Sigmoid colon (tissue), 7 donors: Measurements from ENCODE around the gene TMEM37. TPM values are rescaled to one million over a fixed set of nuclear protein-coding genes. Genes with fewer than 3 reads are reported as not detected.

Source experiments
- DNase-seq: peaks from one replicate; pipeline ENCODE4 v3.0.0-alpha.2; 2019
- H3K27ac ChIP-seq, 4 donors: fragments of 200-600 bp; sonication (generic); one replicate each; pipeline ENCODE4 v1.5.1; 2016 to 2019; ENCODE audit warnings: mild to moderate bottlenecking in 1 of 4
- H3K27me3 ChIP-seq, 3 donors: fragments of 200-600 bp; sonication (generic); one replicate each; pipeline ENCODE4 v1.5.1; 2019; ENCODE audit warnings: mild to moderate bottlenecking in 1 of 3
- H3K36me3 ChIP-seq, 4 donors: fragments of 200-600 bp; sonication (generic); one replicate each; pipeline ENCODE4 v1.5.1; 2016 to 2019
- H3K4me1 ChIP-seq, 4 donors: fragments of 200-600 bp; sonication (generic); one replicate each; pipeline ENCODE4 v1.5.1; 2017 to 2019
- H3K4me3 ChIP-seq, 4 donors: fragments of 200-600 bp; sonication (generic); one replicate each; pipeline ENCODE4 v1.5.1; 2017 to 2019; ENCODE audit warnings: mild to moderate bottlenecking in 2 of 4, moderate library complexity in 1 of 4
- H3K9me3 ChIP-seq, 4 donors: fragments of 200-600 bp in 3 of 4; sonication (generic) in 3 of 4; one replicate each; pipeline versions ENCODE4 v1.5.1 to v1.6.1; 2013 to 2019
- EP300 ChIP-seq, 4 donors: sonication (generic); formaldehyde crosslinking; IDR thresholded peaks; one replicate each; pipeline ENCODE4 v1.6.1; 2017; ENCODE audit warnings: antibody characterized with exemption in 4 of 4
- POLR2A ChIP-seq, 2 donors: fragments of 450-650 bp; IDR thresholded peaks; one replicate each; pipeline ENCODE4 v1.6.1; 2016; ENCODE audit warnings: antibody characterized with exemption in 2 of 2, mild to moderate bottlenecking in 2 of 2, moderate library complexity in 2 of 2
- POLR2AphosphoS5 ChIP-seq, 4 donors: sonication (generic); formaldehyde crosslinking; IDR thresholded peaks; one replicate each; pipeline ENCODE4 v1.6.1; 2017; ENCODE audit warnings: antibody characterized with exemption in 4 of 4
- WGBS, 2 donors: extraction: QIAGEN DNeasy Blood & Tissue Kit; methylation state at CpG; one replicate each; pipeline ENCODE4 v1.1.7; 2013; 5-methylcytosine and 5-hydroxymethylcytosine counted together
- intact Hi-C: fragments of 100-400 bp; cut with DNase I; formaldehyde crosslinking; loops from one replicate; pipeline ENCODE4 v1.15.1; 2023
- polyA plus RNA-seq, 3 donors: library from polyadenylated mRNA; stranded (reverse); fragments of 200-250 nt; gene quantifications; one replicate each; pipeline ENCODE4 v1.2.3, GENCODE V29; 2013
- total RNA-seq, 4 donors: library from RNA; depleted of rRNA; stranded (reverse); fragments of >200 nt; gene quantifications; one replicate each; pipeline ENCODE4 v1.1.0, GENCODE V29; 2016
- TF ChIP-seq, protein P1 (sequence below), 4 experiments: fragments of 450-650 bp in 3 of 4; fragments of 200-600 bp in 1 of 4; IDR thresholded peaks; one replicate each; pipeline ENCODE4 v1.5.1; 2016 to 2019; ENCODE audit warnings: antibody characterized with exemption in 4 of 4, mild to moderate bottlenecking in 3 of 4, moderate library complexity in 2 of 4
- donor health status: healthy with polysubstance abuse.
- donor health status: Bipolar disorder and iron deficiency.
- donor health status: healthy.

Gene TMEM37
- total and polyA plus RNA-seq, 7 donors, result 0.55 to 96.9 (median 6.1) TPM

DNA sequence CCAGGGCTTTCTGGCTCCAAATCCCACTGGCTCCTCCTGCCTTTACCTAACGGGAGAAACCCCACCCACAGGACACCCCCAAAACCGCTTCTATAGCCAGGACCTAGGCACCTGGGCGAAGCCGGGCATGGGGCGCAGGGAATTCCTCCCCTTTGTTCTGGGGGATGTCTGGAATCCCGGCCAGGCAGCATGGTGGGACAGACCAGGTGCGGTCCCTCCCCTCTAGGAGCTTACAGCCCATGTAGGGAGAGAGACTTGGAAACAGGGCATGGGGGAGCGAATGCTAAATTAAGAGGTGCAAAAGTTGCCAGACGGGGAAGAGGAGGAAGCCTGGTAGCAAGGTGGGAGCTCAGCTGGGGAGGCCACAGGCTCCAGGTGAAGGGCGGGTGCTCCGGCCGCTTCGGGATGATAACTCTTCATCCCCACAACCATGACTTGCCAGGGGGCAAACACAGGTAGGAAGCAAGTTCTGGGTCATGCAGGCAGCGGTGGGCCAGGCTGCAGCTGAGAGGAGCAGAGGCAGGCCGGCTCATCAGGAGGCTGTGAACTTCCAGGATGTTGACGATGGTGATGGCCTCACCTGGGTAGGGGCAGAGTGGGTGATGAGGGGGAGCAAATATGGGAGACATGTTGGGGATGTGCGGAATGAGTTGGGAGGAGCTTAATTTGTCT lies 1.3 kb downstream of the TMEM37 start:
- 93 to 94% methylated on average over 17 of the region's 17 CpGs for WGBS, 2 donors
- H3K4me3 ChIP-seq, result peak overlapping the region in 3 of 4 donors; percentile 45 to 60 (median 58)
- peaks cover 0 to 4% (median 0%) of the 10 kb centered on the region in 3 donors for H3K27me3 ChIP-seq
- DNase-seq, result no peak
- no peaks in the 10 kb centered on the region for H3K9me3 ChIP-seq
- no peak for TF ChIP-seq EP300 (IDR thresholded peaks at IDR 0.05)
- TF ChIP-seq, protein P1, sequence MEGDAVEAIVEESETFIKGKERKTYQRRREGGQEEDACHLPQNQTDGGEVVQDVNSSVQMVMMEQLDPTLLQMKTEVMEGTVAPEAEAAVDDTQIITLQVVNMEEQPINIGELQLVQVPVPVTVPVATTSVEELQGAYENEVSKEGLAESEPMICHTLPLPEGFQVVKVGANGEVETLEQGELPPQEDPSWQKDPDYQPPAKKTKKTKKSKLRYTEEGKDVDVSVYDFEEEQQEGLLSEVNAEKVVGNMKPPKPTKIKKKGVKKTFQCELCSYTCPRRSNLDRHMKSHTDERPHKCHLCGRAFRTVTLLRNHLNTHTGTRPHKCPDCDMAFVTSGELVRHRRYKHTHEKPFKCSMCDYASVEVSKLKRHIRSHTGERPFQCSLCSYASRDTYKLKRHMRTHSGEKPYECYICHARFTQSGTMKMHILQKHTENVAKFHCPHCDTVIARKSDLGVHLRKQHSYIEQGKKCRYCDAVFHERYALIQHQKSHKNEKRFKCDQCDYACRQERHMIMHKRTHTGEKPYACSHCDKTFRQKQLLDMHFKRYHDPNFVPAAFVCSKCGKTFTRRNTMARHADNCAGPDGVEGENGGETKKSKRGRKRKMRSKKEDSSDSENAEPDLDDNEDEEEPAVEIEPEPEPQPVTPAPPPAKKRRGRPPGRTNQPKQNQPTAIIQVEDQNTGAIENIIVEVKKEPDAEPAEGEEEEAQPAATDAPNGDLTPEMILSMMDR (IDR thresholded peaks at IDR 0.05), result no peak
- no peak for TF ChIP-seq POLR2A (IDR thresholded peaks at IDR 0.05)
- no peak for TF ChIP-seq POLR2AphosphoS5 (IDR thresholded peaks at IDR 0.05)
- intact Hi-C loops, result no loop called here
- H3K4me1 ChIP-seq, result peaks cover 0 to 20% (median 13%) of the 10 kb centered on the region in 4 donors
- no peak overlapping the region for H3K27ac ChIP-seq
- no peaks in the 10 kb centered on the region for H3K36me3 ChIP-seq

DNA sequence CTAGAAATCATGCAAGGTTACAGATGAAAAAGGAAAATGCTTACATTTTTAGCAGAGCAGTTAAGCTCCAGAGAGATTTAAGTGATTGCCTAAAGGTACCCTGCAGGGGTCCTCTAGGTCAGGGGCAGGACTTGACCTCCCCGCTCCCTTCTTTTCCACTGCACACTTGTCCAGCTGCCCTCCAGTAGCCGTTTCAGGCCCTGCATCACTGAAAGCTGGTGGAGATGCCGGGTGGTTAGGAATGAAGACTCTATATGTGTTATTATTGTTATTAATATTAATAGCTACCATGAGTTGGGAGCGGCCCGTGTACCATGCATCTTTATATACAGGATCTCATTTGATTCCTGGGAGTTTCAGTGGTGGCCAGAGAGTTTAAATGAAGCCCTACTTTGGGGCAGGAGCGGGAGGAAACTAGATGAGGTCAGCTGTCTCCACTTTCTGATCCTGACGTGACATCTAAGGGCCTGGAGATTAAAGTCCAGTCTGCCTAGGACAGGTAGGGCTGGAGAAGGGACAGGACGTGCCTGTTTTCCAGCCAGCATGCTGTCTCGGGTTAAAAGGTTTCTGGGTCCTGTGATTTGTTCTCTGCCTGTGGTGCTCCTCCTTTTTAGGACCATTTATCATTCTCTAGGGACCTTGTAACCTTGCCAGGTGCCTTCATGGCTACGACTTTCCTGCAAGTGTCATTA lies 2.1 kb downstream of the TMEM37 start:
- H3K36me3 ChIP-seq, result no peaks in the 10 kb centered on the region
- H3K4me3 ChIP-seq, result no peak overlapping the region
- H3K9me3 ChIP-seq, result no peaks in the 10 kb centered on the region
- DNase-seq, result no peak
- intact Hi-C loops, result no loop called here
- no peak overlapping the region for H3K27ac ChIP-seq
- H3K27me3 ChIP-seq, result peaks cover 0 to 4% (median 0%) of the 10 kb centered on the region in 3 donors
- peaks cover 0 to 20% (median 13%) of the 10 kb centered on the region in 4 donors for H3K4me1 ChIP-seq
- WGBS, 2 donors, result 49 to 75% methylated on average over 10 of the region's 10 CpGs
- no peak for TF ChIP-seq POLR2A (IDR thresholded peaks at IDR 0.05)
- TF ChIP-seq POLR2AphosphoS5 (IDR thresholded peaks at IDR 0.05), result no peak
- no peak for TF ChIP-seq EP300 (IDR thresholded peaks at IDR 0.05)
- TF ChIP-seq, protein P1 (IDR thresholded peaks at IDR 0.05), result no peak

DNA sequence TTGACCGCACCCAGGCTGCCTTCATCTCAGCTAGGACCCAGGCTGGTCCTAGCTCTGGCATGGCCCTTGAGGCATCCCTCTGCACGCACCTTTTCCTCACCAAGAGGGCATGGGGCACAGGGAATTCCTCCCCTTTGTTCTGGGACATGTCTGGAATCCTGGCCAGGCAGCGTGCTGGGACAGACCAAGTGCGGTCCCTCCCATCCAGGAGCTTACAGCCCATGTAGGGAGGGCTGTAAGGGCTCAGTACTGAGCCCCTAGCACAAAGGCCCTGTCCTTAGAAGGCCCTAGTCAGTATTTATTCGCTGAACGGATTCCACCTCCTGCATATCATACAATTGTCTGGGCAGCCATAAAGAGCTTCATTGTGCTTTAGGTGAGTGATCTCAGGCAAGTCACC lies 3.0 kb downstream of the TMEM37 start:
- no peaks in the 10 kb centered on the region for H3K9me3 ChIP-seq
- DNase-seq, result no peak
- H3K4me3 ChIP-seq, result no peak overlapping the region
- no peak for TF ChIP-seq EP300 (IDR thresholded peaks at IDR 0.05)
- no peak for TF ChIP-seq POLR2A (IDR thresholded peaks at IDR 0.05)
- TF ChIP-seq, protein P1 (IDR thresholded peaks at IDR 0.05), result no peak
- no peak for TF ChIP-seq POLR2AphosphoS5 (IDR thresholded peaks at IDR 0.05)
- H3K27ac ChIP-seq, result no peak overlapping the region
- intact Hi-C loops, result no loop called here
- H3K27me3 ChIP-seq, result peaks cover 0 to 4% (median 0%) of the 10 kb centered on the region in 3 donors
- WGBS, 2 donors, result 65 to 86% methylated on average over 6 of the region's 6 CpGs
- H3K36me3 ChIP-seq, result no peaks in the 10 kb centered on the region
- H3K4me1 ChIP-seq, result peaks cover 0 to 20% (median 13%) of the 10 kb centered on the region in 4 donors

DNA sequence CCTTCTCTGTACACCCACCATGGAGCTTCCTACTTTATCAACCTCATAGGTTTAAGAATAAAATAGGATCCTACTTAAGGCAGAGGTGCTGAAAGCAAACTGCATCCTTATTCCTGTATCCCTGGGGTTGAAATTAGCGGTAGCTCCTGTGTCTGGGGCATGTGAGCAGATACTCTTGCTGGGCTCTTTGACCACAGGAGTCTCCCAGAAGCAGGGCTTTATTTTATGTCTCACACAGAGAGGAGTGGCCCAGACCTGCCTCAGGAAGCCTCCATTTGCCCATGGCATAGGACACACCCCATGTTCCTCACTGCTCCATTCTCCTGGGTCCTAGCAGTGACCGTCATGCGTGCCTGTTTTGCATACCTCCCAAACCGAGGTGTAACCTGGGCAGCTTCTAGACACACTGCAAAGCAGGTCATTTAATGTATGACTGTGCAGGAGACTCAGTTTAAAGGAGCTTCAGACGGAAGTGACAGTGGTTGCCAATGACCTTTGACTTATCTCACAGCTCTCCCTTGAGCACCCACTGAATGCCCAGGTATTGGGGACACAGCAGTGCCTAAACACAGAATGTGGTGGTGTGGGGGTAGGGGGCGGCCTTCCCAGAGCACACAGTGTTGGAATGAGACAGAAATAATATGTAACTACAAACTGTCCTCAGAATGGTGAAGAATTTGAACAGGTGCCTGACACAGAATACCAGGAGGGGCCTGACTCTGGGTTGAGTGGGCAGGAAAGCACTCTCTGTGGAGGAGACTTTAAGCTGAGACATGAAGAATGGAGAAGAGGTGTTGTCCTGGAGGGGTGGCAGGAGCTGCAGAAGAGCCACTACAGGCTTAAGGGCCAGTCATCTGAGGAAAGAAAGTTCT lies 3.7 kb downstream of the TMEM37 start:
- Histone ChIP-seq H3K36me3 (no peaks in the 10 kb centered on the region), H3K9me3 (no peaks in the 10 kb centered on the region), H3K27ac (no peak overlapping the region), H3K4me3 (no peak overlapping the region), H3K27me3 (peaks cover 0 to 4% (median 0%) of the 10 kb centered on the region in 3 donors), H3K4me1 (peaks cover 0 to 20% (median 13%) of the 10 kb centered on the region in 4 donors)
- intact Hi-C loops, result no loop called here
- WGBS, 2 donors, result 43 to 73% methylated on average over 6 of the region's 6 CpGs
- TF ChIP-seq, protein P1 (IDR thresholded peaks at IDR 0.05), result no peak
- TF ChIP-seq POLR2A (IDR thresholded peaks at IDR 0.05) (no peak), EP300 (IDR thresholded peaks at IDR 0.05) (no peak), POLR2AphosphoS5 (IDR thresholded peaks at IDR 0.05) (no peak)
- DNase-seq, result no peak
